DND-41 (cell line): ENCODE results near the gene MESD.

ENCODE experiments used
- CTCF ChIP-seq: IDR thresholded peaks from 2 replicates; pipeline ENCODE4 v1.5.1; 2012; ENCODE audit warnings: borderline replicate concordance, low read length, moderate library complexity, mild to moderate bottlenecking; ENCODE audit not compliant: poor library complexity, severe bottlenecking; ENCODE audit errors: extremely low read depth
- EZH2 ChIP-seq: IDR thresholded peaks from 3 replicates; pipeline ENCODE4 v1.6.1; 2012; ENCODE audit warnings: borderline replicate concordance, low read depth, mild to moderate bottlenecking, moderate library complexity, low read length, inconsistent platforms; ENCODE audit not compliant: severe bottlenecking

- TF ChIP-seq EZH2 (no peak), CTCF (no peak)
Measured at GRCh38 chr15:80958818-80959495, 30.7 kb downstream of the MESD start.
